ENCODE data around the gene TTBK2. TPM values are rescaled to one million over a fixed set of nuclear protein-coding genes. Genes with fewer than 3 reads are reported as not detected.

TTBK2 gene
- polyA plus RNA-seq, 3 donors, result 3.7 to 9.0 (median 5.7) TPM

- H3K4me1 ChIP-seq (ENCODE audit: control insufficient read depth in 1 of 2, insufficient read depth in 2 of 2, low read length in 2 of 2), result peaks cover 7 to 14% of the 10 kb centered on the region in 2 donors
- no peak overlapping the region for H3K4me2 ChIP-seq (replicated peaks; ENCODE audit: extremely low read depth, low read length, poor library complexity, severe bottlenecking)
- Mint-ChIP-seq H3K9me3 (no peaks in the 10 kb centered on the region), H3K4me1 (peaks cover 9% of the 10 kb centered on the region), H3K27me3 (ENCODE audit: low read depth in 3 of 3) (peaks cover 0 to 2% (median 1%) of the 10 kb centered on the region in 3 donors), H3K36me3 (peaks cover 67 to 77% of the 10 kb centered on the region in 2 donors), H3K27ac (peak overlapping the region in 2 of 7 donors; percentile 22 to 32), H3K4me3 (no peak overlapping the region)
- H3K4me3 ChIP-seq (replicated peaks in 1 of 3; ENCODE audit: low read depth in 2 of 3, low read length in 3 of 3), result no peak overlapping the region
- H3K36me3 ChIP-seq (replicated peaks in 1 of 2; ENCODE audit: control insufficient read depth in 1 of 2, insufficient read depth in 2 of 2, low read length in 2 of 2), result peaks cover 71 to 78% of the 10 kb centered on the region in 2 donors
- H3K9me3 ChIP-seq (replicated peaks in 1 of 2; ENCODE audit: control insufficient read depth in 1 of 2, insufficient read depth in 1 of 2, low read length in 2 of 2), result no peaks in the 10 kb centered on the region
- WGBS (ENCODE audit: insufficient coverage), result 98% methylated on average over 9 of the region's 15 CpGs
- DNase-seq, result no peak
- no peaks in the 10 kb centered on the region for H3K27me3 ChIP-seq (ENCODE audit: control insufficient read depth in 2 of 2, insufficient read depth in 2 of 2, low read length in 2 of 2)
- H3K27ac ChIP-seq (ENCODE audit: low read depth in 1 of 2, low read length in 2 of 2), result no peak overlapping the region
- no peak overlapping the region for H2AFZ ChIP-seq (ENCODE audit: insufficient read depth, low read depth, low read length, poor library complexity, severe bottlenecking)
- TF ChIP-seq CTCF (IDR thresholded peaks at IDR 0.05), result no peak
- no peaks in the 10 kb centered on the region for H4K20me1 ChIP-seq (ENCODE audit: insufficient read depth, low read length)
- intact Hi-C loops (cut with micrococcal nuclease), result loop anchor here in 1 of 2 donors (10.0 kb wide), 1 partner anchor 193 kb away; the partner anchor contains the start of gene TTBK2
- peaks cover 16% of the 10 kb centered on the region for H3K79me2 ChIP-seq (ENCODE audit: insufficient read depth, low read length)
- H3K9ac ChIP-seq (ENCODE audit: insufficient read depth, low read length, poor library complexity, severe bottlenecking), result no peak overlapping the region
Measured at GRCh38 chr15:42732095-42732827, 188.3 kb downstream of the TTBK2 start.

GRCh38 chr15:42731461-42731860 lies 189.1 kb downstream of the TTBK2 start:
- peak overlapping the region in 2 of 7 donors; percentile 22 for H3K27ac Mint-ChIP-seq
- Histone ChIP-seq H3K79me2 (ENCODE audit: insufficient read depth, low read length) (peaks cover 12% of the 10 kb centered on the region), H3K9me3 (replicated peaks in 1 of 2; ENCODE audit: control insufficient read depth in 1 of 2, insufficient read depth in 1 of 2, low read length in 2 of 2) (no peaks in the 10 kb centered on the region), H3K36me3 (replicated peaks in 1 of 2; ENCODE audit: control insufficient read depth in 1 of 2, insufficient read depth in 2 of 2, low read length in 2 of 2) (peaks cover 79 to 86% of the 10 kb centered on the region in 2 donors), H3K4me3 (replicated peaks in 1 of 3; ENCODE audit: low read depth in 2 of 3, low read length in 3 of 3) (no peak overlapping the region), H3K4me2 (replicated peaks; ENCODE audit: extremely low read depth, low read length, poor library complexity, severe bottlenecking) (no peak overlapping the region), H4K20me1 (ENCODE audit: insufficient read depth, low read length) (no peaks in the 10 kb centered on the region), H3K9ac (ENCODE audit: insufficient read depth, low read length, poor library complexity, severe bottlenecking) (no peak overlapping the region), H3K4me1 (ENCODE audit: control insufficient read depth in 1 of 2, insufficient read depth in 2 of 2, low read length in 2 of 2) (peaks cover 6 to 11% of the 10 kb centered on the region in 2 donors), H3K27ac (ENCODE audit: low read depth in 1 of 2, low read length in 2 of 2) (no peak overlapping the region), H3K27me3 (ENCODE audit: control insufficient read depth in 2 of 2, insufficient read depth in 2 of 2, low read length in 2 of 2) (no peaks in the 10 kb centered on the region), H2AFZ (ENCODE audit: insufficient read depth, low read depth, low read length, poor library complexity, severe bottlenecking) (no peak overlapping the region)
- H3K9me3 Mint-ChIP-seq, result no peaks in the 10 kb centered on the region
- WGBS (ENCODE audit: insufficient coverage), result 93% methylated on average over 2 of the region's 6 CpGs
- H3K4me1 Mint-ChIP-seq, result peaks cover 9% of the 10 kb centered on the region
- H3K36me3 Mint-ChIP-seq, result peaks cover 72 to 85% of the 10 kb centered on the region in 2 donors
- no peak for DNase-seq
- peaks cover 0 to 2% (median 1%) of the 10 kb centered on the region in 3 donors for H3K27me3 Mint-ChIP-seq (ENCODE audit: low read depth in 3 of 3)
- H3K4me3 Mint-ChIP-seq, result no peak overlapping the region
- no peak for TF ChIP-seq CTCF (IDR thresholded peaks at IDR 0.05)
- intact Hi-C loops (cut with micrococcal nuclease), result loop anchor here in 1 of 2 donors (10.0 kb wide), 1 partner anchor 193 kb away; the partner anchor contains the start of gene TTBK2
